AG10803 (cell line): ENCODE results near the gene KLHL1.

Source experiments
- DNase-seq: peaks from one replicate; pipeline ENCODE4 v3.0.0; 2010; ENCODE audit warnings: low read depth
- H3K4me3 ChIP-seq: 2 replicates; pipeline ENCODE4 v1.5.1; 2011; ENCODE audit warnings: mild to moderate bottlenecking, low read length, control low read depth
- CTCF ChIP-seq: conservative IDR thresholded peaks from 2 replicates; pipeline ENCODE4 v1.5.1; 2011; ENCODE audit warnings: mild to moderate bottlenecking, low read length, control low read depth, inconsistent platforms

Gene KLHL1

DNA sequence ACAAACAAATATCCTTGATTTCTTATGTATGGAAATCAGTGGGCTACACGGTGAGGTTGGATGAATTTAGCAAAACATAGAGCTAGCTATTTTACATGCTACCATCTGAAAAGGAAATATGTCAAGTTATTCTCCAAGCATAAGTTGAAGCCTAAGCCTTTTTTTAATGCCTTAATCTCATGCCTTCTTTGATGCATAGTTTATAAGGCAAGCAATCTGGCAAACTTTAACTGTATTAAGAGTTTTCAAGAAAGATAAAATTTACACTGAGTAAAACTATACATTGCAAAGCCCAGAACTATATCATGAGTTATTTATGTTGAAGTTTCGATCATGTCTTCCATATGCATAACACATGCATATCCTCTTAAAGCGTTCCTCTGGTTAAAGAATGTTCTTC, 85.6 kb downstream of the KLHL1 start:
- no peak overlapping the region for H3K4me3 ChIP-seq
- TF ChIP-seq CTCF = no peak
- DNase-seq = no peak

DNA sequence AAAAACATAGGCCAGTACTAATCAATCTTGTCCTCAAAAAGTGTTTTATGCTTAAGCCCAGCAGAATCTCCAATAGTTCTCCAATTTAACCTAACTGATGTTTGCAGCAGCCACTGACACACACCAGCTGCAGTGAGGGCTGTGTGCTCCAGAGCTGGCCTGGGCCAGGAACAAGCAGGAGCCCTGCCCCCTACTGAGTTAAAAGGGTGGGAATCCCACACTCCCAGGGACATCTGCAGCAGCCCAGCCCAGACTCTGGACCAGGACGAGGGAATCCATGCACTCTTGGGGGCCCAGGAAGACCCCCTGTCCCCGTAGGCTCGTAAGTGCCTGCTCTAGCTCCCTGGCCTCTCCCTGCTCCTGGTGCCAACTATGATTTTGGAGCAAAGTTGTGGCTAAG, 92.1 kb downstream of the KLHL1 start:
- DNase-seq = no peak
- no peak overlapping the region for H3K4me3 ChIP-seq
- no peak for TF ChIP-seq CTCF

GRCh38 chr13:70014337-70014736, 93.9 kb downstream of the KLHL1 start:
- no peak overlapping the region for H3K4me3 ChIP-seq
- no peak for TF ChIP-seq CTCF
- DNase-seq = no peak

DNA sequence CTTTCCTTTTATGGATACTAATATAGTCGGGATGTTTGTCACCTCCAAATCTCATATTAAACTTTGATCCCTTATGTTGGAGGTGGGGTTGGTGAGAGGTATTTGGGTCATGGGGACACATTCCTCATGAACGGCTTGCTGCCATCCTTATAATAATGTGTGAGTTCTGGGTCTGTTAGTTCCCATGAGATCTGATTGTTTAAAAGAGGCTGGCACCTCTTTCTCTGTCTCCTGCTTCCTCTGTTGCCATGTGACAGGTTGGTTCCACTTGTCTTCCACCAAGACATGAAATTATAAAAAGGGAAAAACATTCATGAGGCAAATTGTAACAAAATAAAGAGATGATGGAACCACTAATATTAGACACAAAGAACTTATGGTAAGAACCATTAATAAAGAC, 108.4 kb downstream of the KLHL1 start:
- H3K4me3 ChIP-seq = no peak overlapping the region
- no peak for DNase-seq
- TF ChIP-seq CTCF = no peak

DNA sequence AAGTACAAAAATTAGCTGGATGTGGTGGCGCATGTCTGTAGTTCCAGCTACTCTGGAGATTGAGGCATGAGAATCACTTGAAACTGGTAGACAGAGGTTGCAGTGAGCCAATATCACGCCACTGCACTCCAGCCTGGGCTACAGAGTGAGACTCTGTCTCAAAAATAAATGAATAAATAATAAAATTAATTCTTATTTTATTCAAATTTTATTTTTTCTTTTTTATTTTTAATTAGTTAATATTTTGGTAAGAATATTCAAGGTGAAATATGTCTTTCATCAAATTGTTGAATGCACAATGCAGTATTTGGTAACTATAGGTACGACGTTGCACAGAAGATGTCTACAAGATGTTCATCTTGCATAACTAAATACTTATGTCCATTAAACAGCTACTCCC, 111.2 kb downstream of the KLHL1 start:
- TF ChIP-seq CTCF = no peak
- H3K4me3 ChIP-seq = no peak overlapping the region
- no peak for DNase-seq

DNA sequence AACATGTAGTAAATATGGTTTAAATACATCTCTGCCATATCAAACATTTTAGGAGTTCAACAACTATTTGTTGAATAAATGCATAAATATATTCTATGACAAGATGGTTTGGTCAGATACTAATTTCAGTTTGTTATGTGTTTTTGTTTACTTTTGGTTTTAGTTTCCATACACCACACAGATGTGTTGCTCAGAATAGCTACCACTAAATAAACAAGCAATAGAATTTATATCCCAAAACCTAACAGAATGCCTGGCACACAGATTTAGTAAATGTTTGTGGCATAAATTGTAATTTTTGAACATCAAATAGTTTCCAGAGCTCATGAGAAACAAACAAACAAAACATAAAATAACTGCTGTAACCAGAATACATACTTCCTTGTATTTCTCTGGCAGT, 127.5 kb downstream of the KLHL1 start:
- no peak for TF ChIP-seq CTCF
- no peak overlapping the region for H3K4me3 ChIP-seq
- no peak for DNase-seq

GRCh38 chr13:69975496-69975895, 132.8 kb downstream of the KLHL1 start:
- no peak overlapping the region for H3K4me3 ChIP-seq
- DNase-seq = no peak
- no peak for TF ChIP-seq CTCF
